ENCODE measurements around the gene SYT17.

SYT17 gene

GRCh38 chr16:19142939-19143598 is 25.0 kb upstream of the SYT17 start:
- no peaks in the 10 kb centered on the region for H3F3A ChIP-seq (ENCODE audit: low read depth)
- H3K4me2 ChIP-seq (ENCODE audit: low read depth, low read length, poor library complexity, severe bottlenecking) = no peak overlapping the region
- no peak overlapping the region for H3K4me3 ChIP-seq (ENCODE audit: low read length, poor library complexity, severe bottlenecking)
- no peak overlapping the region for H2AFZ ChIP-seq (ENCODE audit: low read length)
- no peak overlapping the region for H3K9ac ChIP-seq (ENCODE audit: low read depth, low read length, poor library complexity, severe bottlenecking)
- no peaks in the 10 kb centered on the region for H3K79me2 ChIP-seq (ENCODE audit: insufficient read depth, low read length)
- no peaks in the 10 kb centered on the region; the same call in 1 of the 2 replicates for H3K9me3 ChIP-seq (ENCODE audit: insufficient read depth, low read depth, low read length)
- no peaks in the 10 kb centered on the region for H3K36me3 ChIP-seq (ENCODE audit: insufficient read depth, low read length)
- H4K20me1 ChIP-seq (ENCODE audit: insufficient read depth, low read length, poor library complexity, severe bottlenecking) = no peaks in the 10 kb centered on the region
- H3K9me2 ChIP-seq (replicated peaks; ENCODE audit: low read depth, low read length) = no peaks in the 10 kb centered on the region
- no peak for TF ChIP-seq CTCF (conservative IDR thresholded peaks at IDR 0.05; ENCODE audit: low read length)
- TF ChIP-seq EZH2phosphoT487 (IDR thresholded peaks at IDR 0.05; ENCODE audit: borderline replicate concordance) = no peak
- no peaks in the 10 kb centered on the region for H3K27me3 ChIP-seq (ENCODE audit: insufficient read depth, low read length, poor library complexity, severe bottlenecking)
- no peaks in the 10 kb centered on the region for H3K4me1 ChIP-seq (ENCODE audit: insufficient read depth, low read length, poor library complexity, severe bottlenecking)

DNA sequence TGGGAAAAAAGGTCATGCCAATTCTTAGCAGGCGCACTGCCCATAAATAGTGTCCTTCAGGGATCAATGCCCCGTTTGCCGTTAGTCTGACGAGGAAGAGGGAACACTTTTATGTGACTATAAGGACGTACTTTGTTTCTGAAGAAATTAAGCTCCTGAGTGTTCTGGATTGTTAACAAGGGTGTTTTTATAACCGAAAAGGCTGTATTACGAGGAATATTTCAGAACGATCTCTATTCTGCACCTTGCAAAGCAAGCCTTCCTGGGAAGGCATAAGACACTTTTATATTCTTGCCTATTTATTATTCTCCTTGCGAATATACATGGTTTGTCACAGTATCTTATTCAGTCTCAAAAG is 24.5 kb upstream of the SYT17 start:
- no peaks in the 10 kb centered on the region for H4K20me1 ChIP-seq (ENCODE audit: insufficient read depth, low read length, poor library complexity, severe bottlenecking)
- TF ChIP-seq CTCF (conservative IDR thresholded peaks at IDR 0.05; ENCODE audit: low read length) (no peak), EZH2phosphoT487 (IDR thresholded peaks at IDR 0.05; ENCODE audit: borderline replicate concordance) (no peak)
- no peak overlapping the region for H3K4me3 ChIP-seq (ENCODE audit: low read length, poor library complexity, severe bottlenecking)
- no peak overlapping the region for H3K4me2 ChIP-seq (ENCODE audit: low read depth, low read length, poor library complexity, severe bottlenecking)
- no peaks in the 10 kb centered on the region for H3K79me2 ChIP-seq (ENCODE audit: insufficient read depth, low read length)
- no peaks in the 10 kb centered on the region for H3K9me2 ChIP-seq (replicated peaks; ENCODE audit: low read depth, low read length)
- no peak overlapping the region for H3K9ac ChIP-seq (ENCODE audit: low read depth, low read length, poor library complexity, severe bottlenecking)
- no peaks in the 10 kb centered on the region for H3K4me1 ChIP-seq (ENCODE audit: insufficient read depth, low read length, poor library complexity, severe bottlenecking)
- H3K36me3 ChIP-seq (ENCODE audit: insufficient read depth, low read length) = no peaks in the 10 kb centered on the region
- H3K27me3 ChIP-seq (ENCODE audit: insufficient read depth, low read length, poor library complexity, severe bottlenecking) = no peaks in the 10 kb centered on the region
- no peaks in the 10 kb centered on the region for H3F3A ChIP-seq (ENCODE audit: low read depth)
- no peaks in the 10 kb centered on the region; the same call in 1 of the 2 replicates for H3K9me3 ChIP-seq (ENCODE audit: insufficient read depth, low read depth, low read length)
- no peak overlapping the region for H2AFZ ChIP-seq (ENCODE audit: low read length)

DNA sequence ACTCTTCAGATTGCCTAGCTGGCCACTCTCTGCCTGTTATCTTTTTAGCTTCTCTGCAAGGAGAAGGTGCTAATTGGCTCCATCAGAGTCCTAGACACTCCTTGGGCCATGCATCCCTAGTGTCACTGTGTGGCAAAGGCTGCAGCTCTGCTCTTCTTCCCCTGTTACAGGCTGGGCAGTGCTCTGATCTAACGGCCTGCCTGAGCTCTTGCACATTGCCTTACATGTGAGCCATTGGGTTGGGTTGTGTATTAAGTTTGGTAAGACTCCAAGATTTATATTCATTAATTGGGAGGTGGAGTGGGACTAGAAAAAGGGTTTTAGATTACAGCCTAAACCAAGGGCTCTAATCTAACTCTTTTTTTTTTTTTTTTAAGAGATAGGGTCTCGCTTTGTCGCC is 23.0 kb upstream of the SYT17 start:
- Histone ChIP-seq H3K27me3 (ENCODE audit: insufficient read depth, low read length, poor library complexity, severe bottlenecking) (no peaks in the 10 kb centered on the region), H3K36me3 (ENCODE audit: insufficient read depth, low read length) (no peaks in the 10 kb centered on the region), H3K79me2 (ENCODE audit: insufficient read depth, low read length) (no peaks in the 10 kb centered on the region), H2AFZ (ENCODE audit: low read length) (no peak overlapping the region), H3K4me2 (ENCODE audit: low read depth, low read length, poor library complexity, severe bottlenecking) (no peak overlapping the region), H3F3A (ENCODE audit: low read depth) (no peaks in the 10 kb centered on the region), H3K9ac (ENCODE audit: low read depth, low read length, poor library complexity, severe bottlenecking) (no peak overlapping the region), H3K4me3 (ENCODE audit: low read length, poor library complexity, severe bottlenecking) (no peak overlapping the region), H3K9me2 (replicated peaks; ENCODE audit: low read depth, low read length) (no peaks in the 10 kb centered on the region), H3K9me3 (ENCODE audit: insufficient read depth, low read depth, low read length) (no peaks in the 10 kb centered on the region; the same call in 1 of the 2 replicates), H3K4me1 (ENCODE audit: insufficient read depth, low read length, poor library complexity, severe bottlenecking) (no peaks in the 10 kb centered on the region), H4K20me1 (ENCODE audit: insufficient read depth, low read length, poor library complexity, severe bottlenecking) (no peaks in the 10 kb centered on the region)
- TF ChIP-seq CTCF (conservative IDR thresholded peaks at IDR 0.05; ENCODE audit: low read length) = no peak
- no peak for TF ChIP-seq EZH2phosphoT487 (IDR thresholded peaks at IDR 0.05; ENCODE audit: borderline replicate concordance)

All from Loucy (cell line).